GM21529 (cell line): Measurements from ENCODE around the gene PYCARD.
"Not testable (repeated sequence)": the region's sequence is repeated elsewhere in the genome, so short reads cannot be mapped to it uniquely, and the experiment has no call there.

ENCODE experiments used
- ATAC-seq: cut with Tn5 transposase; IDR thresholded peaks from one replicate; pipeline ENCODE4 v1.9.1; 2021; ENCODE audit not compliant: unreplicated experiment

PYCARD gene

GRCh38 chr16:31202414-31203375 is at the start of gene PYCARD:
PYCARD (minus strand) TSS chr16:31202760; CDS start chr16:31202690, 70 bp downstream.
- ATAC-seq, result peak; percentile 34

- ATAC-seq, result no peak
Observed at GRCh38 chr16:31251435-31251834, 48.9 kb upstream of the PYCARD start.

DNA sequence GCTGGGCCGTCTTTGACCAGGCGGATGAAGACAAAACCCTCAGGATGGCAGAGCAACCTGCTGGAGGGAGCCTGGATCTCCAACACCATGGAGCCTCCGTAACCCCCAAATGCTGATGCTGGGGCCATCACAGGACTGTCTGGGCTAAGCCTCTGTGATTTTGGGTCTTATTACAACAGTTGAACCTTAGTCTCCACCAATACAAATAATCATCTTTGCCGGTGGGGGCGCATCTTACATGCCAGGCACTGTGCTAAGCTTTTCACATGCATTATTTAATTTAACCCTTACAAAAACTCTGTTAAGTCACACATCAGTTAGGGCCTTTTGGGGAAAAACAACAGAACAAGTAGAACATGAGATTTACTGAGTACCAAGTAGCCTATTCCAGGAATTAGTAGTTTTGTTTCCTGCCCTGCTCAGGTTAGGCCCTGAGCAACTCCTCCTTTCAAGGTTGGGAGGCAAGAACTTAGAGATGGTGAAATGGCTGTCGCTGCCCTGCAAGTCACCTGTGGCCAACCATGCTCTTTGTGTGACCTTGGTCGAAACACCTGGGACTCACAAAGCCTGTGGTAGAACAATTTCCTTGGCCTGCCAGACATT is 48.3 kb upstream of the PYCARD start:
- no peak for ATAC-seq

- no peak for ATAC-seq
Observed at GRCh38 chr16:31248344-31248743, 45.8 kb upstream of the PYCARD start.

DNA sequence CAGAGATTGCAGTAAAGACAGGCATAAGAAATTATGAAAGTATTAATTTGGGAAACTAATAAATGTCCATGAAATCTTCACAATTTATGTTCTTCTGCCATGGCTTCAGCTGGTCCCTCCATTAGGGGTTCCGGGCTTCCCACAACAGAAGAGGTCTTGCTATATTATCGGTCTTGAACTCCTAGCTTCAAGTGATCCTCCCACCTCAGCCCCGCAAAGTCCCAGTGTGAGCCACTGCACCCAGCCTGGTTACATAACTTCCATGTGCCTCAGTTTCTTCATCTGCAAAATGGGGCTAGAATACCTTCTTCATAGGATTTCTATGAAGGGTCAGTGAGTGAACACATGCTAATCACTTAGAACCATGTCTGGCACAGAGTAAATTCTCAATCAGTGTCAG is 43.7 kb upstream of the PYCARD start:
- no peak for ATAC-seq

- ATAC-seq, result not testable (repeated sequence)
Observed at GRCh38 chr16:31245598-31245997, 43.0 kb upstream of the PYCARD start.

- ATAC-seq, result no peak
Observed at GRCh38 chr16:31243734-31244670, 41.4 kb upstream of the PYCARD start.

GRCh38 chr16:31242206-31242605 is 39.6 kb upstream of the PYCARD start:
- no peak for ATAC-seq

DNA sequence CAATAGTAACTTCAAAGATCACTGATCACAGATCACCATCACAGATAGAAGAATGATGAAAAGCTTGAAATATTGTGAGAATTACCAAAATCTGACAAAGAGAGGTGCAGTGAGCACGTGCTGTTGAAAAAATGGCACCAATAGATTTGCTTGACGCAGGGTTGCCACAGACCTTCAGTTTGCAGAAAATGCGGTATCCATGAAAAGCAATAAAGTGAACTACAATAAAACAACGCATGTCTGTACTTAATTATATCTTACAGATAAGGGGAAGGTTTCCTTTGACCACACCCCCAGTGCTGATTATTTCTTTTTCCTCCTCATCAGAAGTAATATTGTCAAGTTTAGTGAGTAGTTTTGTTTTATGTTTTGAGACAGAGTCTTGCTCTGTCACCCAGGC is 35.5 kb upstream of the PYCARD start:
- ATAC-seq, result no peak

DNA sequence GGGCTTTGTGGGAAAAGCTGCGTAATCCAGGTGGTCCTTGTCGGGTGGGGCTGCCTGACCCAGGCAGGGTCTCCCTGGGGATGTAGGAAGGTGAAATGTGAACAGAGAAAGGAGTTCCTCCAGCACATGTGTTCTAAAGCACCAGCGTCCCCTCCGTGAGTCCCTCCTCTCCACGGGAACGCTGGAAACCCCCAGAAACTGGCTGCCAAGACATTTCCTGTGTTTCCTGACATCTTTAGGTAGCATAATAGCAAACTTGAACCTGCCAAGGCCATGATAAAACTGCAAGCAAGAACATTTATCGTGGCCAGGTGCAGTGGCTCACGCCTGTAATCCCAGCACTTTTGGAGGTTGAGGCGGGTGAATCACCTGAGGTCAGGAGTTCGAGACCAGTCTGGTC is 26.9 kb upstream of the PYCARD start:
- no peak for ATAC-seq

DNA sequence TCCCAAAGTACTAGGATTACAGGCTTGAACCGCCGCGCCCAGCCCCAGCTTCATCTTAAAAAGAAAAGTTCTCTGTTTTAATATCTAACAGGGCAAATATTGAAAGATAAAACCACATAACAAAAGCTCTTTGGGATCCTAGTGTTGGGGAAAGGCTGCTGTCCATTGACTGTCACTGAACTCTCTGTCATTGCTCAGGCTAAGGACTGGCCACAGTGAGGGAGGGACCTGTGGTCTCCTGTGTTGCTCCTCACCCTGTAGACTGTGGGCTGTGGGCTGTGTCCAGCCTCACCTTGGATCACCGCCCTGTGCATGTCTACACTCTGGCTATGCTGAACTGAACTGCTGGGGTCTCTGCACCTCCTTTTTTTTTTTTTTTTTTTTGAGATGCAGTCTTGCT is 25.6 kb upstream of the PYCARD start:
- ATAC-seq, result no peak

DNA sequence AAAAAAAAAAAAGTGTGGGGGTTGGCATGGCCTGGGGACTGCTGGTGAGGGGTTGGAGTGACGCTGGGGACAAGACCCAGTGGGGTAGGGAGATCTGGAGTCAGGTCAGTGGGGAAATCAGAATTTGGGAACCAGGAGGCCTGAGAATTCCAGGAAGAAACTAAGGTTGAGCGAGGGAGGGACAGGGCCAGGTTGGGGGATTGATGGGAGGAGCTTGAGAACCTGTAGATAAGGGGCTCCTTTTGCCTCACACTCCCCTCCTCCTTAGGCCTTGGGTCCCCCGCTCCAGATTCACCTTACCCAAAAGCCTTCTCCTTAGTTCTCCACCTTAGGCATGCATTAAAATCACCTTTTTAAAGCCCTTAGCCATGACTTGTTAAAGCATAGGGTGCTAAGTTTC is 22.6 kb upstream of the PYCARD start:
- ATAC-seq, result no peak

- no peak for ATAC-seq
Observed at GRCh38 chr16:31224092-31224955, 21.8 kb upstream of the PYCARD start.

- no peak for ATAC-seq
Observed at GRCh38 chr16:31223044-31223443, 20.5 kb upstream of the PYCARD start.

- ATAC-seq, result no peak
Observed at GRCh38 chr16:31221357-31222160, 19.0 kb upstream of the PYCARD start.

DNA sequence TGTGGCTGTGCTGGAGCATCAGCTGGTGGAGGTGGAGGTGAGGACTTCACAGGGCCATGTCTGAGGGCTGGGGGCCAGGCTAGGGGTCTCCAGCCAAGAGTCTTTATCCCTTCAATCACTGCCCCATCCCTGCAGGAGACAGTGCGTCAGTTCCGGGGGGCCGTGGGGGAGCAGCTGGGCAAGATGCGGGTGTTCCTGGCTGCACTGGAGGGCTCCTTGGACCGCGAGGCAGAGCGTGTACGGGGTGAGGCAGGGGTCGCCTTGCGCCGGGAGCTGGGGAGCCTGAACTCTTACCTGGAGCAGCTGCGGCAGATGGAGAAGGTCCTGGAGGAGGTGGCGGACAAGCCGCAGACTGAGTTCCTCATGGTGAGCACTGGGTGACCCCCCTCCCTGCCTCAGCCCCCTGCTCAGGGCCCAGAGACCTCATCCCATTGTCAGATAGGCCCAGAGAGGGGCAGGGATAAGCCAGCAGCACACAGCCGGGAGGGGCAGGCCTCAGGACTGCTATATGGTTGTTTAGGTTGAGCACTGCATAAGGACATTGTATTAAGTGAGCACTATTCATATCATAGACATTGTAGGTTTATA is 16.7 kb upstream of the PYCARD start:
- ATAC-seq, result no peak

DNA sequence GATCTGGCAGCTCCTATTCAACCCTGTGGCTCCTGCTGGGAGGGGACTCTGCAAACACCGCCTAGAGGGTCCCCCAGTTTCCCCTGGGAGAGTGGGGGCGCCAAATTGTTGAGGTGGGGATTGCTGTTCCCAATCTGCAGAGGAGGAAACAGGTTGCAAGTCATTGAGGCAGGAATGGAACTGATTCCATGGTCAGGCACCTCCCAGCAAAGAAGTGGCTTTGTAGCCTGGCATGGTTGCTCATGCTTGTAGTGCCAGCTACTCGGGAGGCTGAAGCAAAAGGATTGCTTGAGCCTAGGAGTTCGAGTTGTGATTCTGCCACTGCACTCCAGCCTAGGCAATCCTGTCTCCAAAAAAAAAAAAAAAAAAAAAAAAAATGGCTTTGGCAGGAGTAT is 14.6 kb upstream of the PYCARD start:
- ATAC-seq, result no peak

- no peak for ATAC-seq
Observed at GRCh38 chr16:31216422-31217135, 14.0 kb upstream of the PYCARD start, which contains the start of gene PYDC1. PYDC1 (minus strand) TSS chr16:31217135; CDS start chr16:31217028, 107 bp downstream.
